ENCODE measurements around the gene OSBP2.

OSBP2 gene

DNA sequence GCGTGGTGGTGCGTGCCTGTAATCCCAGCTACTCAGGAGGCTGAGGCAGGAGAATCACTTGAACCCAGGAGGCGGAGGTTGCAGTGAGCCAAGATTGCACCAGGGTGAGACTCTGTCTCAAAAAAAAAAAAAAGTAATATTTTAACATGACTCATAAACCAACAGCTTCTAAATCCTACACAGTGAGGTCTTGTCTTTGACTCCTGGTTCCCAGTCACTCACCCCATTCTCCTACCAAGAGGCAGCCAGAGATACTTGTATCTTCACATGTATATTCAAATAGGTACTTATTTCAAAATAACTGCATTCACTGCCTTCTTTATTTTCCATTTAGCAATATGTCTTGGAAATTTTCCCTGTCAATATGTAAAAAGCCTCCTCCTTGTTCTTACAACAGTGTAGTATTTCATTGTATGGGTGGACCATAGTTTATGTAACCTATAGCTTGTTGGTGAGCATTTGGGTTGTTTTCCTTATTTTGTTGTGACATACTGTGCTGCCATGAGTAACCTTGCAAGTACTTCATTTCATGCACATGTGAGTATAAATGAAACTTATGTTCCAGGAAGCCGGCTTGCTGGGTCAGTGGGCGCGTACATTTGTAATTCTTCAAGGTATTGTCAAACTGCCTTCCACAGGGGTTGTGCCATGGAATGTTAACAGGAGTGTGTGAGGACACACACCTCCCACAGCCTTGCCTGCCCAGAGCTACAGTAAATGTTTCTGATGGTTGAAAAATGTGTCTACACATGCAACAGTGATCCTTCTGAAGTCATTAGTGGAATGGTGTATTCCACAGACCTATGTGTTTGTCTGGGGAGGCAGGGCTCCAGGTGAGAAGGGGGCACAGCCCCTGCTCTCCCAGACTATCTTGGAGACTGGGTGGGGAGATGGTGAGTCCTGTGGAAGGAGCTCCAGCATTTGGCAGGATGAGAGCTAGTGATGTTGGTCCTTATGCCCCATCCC, 47.9 kb downstream of the OSBP2 start:
- TF ChIP-seq ZFX (IDR thresholded peaks at IDR 0.05; ENCODE audit: borderline replicate concordance), result no peak
- TF ChIP-seq CTCF (IDR thresholded peaks at IDR 0.05), result no peak
- H3K27ac ChIP-seq, result no peak overlapping the region

DNA sequence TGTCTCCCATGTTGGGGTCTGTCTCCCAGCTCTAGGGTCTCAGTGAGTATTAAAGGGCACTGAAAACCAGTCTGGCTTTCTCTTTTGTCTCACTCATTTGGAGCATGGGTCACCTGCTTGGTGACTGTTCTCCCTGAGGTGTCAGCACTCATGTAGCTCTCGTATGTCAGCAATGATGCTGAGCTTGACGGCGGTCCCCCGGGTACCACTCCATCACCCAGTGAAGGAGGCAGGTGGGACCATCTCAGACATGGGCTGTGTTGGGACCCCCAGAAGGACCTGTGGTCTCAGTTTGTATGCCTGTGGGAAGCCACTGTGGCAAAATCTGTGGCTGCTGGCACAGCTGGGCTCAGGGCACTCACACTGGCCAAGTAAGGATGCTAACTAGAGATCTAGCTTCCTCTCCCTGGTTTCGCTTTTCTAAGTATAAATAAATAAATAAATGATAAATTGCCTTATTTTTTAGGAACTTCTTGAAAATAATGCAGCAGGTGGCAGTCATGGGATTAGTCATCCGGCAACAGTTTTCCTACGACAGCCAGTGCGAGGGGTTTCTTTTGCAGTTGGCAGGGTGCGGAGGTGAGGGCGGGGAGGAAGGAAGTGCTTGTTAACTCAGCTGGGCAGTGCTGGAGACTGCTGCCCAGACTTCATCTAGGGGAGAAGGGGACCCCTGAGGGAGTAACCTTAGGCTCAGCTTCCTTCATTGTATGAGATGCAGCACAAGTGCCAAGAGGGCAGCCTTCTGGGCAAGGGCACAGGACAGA, 48.8 kb downstream of the OSBP2 start:
- no peak overlapping the region for H3K27ac ChIP-seq
- TF ChIP-seq CTCF (IDR thresholded peaks at IDR 0.05), result no peak
- no peak for TF ChIP-seq ZFX (IDR thresholded peaks at IDR 0.05; ENCODE audit: borderline replicate concordance)

GRCh38 chr22:30744224-30744623, 49.5 kb downstream of the OSBP2 start:
- TF ChIP-seq CTCF (IDR thresholded peaks at IDR 0.05) (no peak), ZFX (IDR thresholded peaks at IDR 0.05; ENCODE audit: borderline replicate concordance) (no peak)
- no peak overlapping the region for H3K27ac ChIP-seq

- no peak overlapping the region for H3K27ac ChIP-seq
- TF ChIP-seq ZFX (IDR thresholded peaks at IDR 0.05; ENCODE audit: borderline replicate concordance), result no peak
- TF ChIP-seq CTCF (IDR thresholded peaks at IDR 0.05), result no peak
Measured at GRCh38 chr22:30747493-30747892, 52.8 kb downstream of the OSBP2 start.

DNA sequence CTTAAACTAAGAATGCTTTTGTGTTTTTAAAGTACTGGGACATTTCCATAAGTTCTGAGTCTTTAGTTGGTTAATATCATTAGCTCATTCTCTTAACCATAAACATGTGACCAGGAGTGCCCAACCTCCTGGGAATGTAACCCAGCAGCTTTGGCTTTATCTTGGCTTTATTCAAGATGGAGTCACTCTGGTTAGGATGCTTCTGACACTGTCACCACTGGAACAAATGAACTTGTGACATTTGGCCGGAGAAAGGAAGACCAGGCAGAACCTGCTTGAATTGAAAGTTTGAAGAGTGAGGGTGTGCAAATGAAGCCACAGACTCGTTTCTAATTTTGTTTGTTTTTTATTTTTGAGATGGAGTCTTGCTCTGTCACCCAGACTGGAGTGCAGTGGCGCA, 54.6 kb downstream of the OSBP2 start:
- H3K27ac ChIP-seq, result no peak overlapping the region
- TF ChIP-seq ZFX (IDR thresholded peaks at IDR 0.05; ENCODE audit: borderline replicate concordance) (no peak), CTCF (IDR thresholded peaks at IDR 0.05) (no peak)

DNA sequence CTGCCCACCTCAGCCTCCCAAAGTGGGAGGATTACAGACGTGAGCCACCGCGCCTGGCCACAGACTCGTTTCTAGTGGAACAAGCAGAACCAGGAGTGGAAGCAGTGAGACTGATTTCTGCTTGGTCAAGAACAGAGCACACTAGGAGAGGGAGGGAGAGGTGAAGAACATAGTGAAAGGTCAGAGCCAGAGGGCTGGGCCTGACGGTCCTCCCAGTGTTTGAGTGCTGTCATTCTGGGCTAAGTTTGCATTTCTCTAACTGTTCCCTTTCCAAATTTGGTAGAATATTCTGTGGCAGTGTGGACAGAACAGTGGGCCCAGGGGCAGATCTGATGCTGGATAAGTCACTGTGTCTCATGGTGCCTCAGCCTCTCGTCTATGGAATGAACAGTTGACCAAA, 55.2 kb downstream of the OSBP2 start:
- TF ChIP-seq CTCF (IDR thresholded peaks at IDR 0.05) (no peak), ZFX (IDR thresholded peaks at IDR 0.05; ENCODE audit: borderline replicate concordance) (no peak)
- 0 out of 2 replicates have a peak overlapping the region, but pooled peaks have one; percentile 4 for H3K27ac ChIP-seq

Measured in 22Rv1 (cell line).